ENCODE results near the gene KLF12. TPM values are rescaled to one million over a fixed set of nuclear protein-coding genes. Genes with fewer than 3 reads are reported as not detected.

KLF12 gene
- total and polyA plus RNA-seq, 2 experiments from 2014 or later = 6.4 to 7.7 TPM

GRCh38 chr13:74144269-74144668 is 10.1 kb upstream of the KLF12 start:
- no peaks in the 10 kb centered on the region for H3K79me2 ChIP-seq (replicated peaks; ENCODE audit: insufficient read depth)
- Mint-ChIP-seq H3K27me3 (ENCODE audit: insufficient read depth, low read depth, poor library complexity) (no peaks in the 10 kb centered on the region), H3K36me3 (ENCODE audit: low read depth) (no peaks in the 10 kb centered on the region), H3K4me3 (no peak overlapping the region), H3K4me1 (peaks cover 7% of the 10 kb centered on the region), H3K27ac (no peak overlapping the region), H3K9me3 (no peaks in the 10 kb centered on the region)
- no peaks in the 10 kb centered on the region for H4K20me1 ChIP-seq (replicated peaks; ENCODE audit: insufficient read depth)
- H2AFZ ChIP-seq = no peak overlapping the region
- H3K9me2 ChIP-seq (ENCODE audit: insufficient read depth) = no peaks in the 10 kb centered on the region
- no peak for ATAC-seq
- TF ChIP-seq EZH2phosphoT487 (IDR thresholded peaks at IDR 0.05; ENCODE audit: unreplicated experiment) (no peak), POLR2AphosphoS5 (IDR thresholded peaks at IDR 0.05; ENCODE audit: low read depth) (no peak), ZNF114 (CRISPR knock-in tag; IDR thresholded peaks at IDR 0.05) (no peak), ETS1 (IDR thresholded peaks at IDR 0.05) (no peak), CREB1 (CRISPR knock-in tag; IDR thresholded peaks at IDR 0.05; ENCODE audit: low read depth) (no peak), ZNF331 (CRISPR knock-in tag; IDR thresholded peaks at IDR 0.05; ENCODE audit: low read depth) (no peak), NANOG (IDR thresholded peaks at IDR 0.05; ENCODE audit: borderline replicate concordance) (no peak), REST (IDR thresholded peaks at IDR 0.05; ENCODE audit: unreplicated experiment) (no peak), STAT1 (IDR thresholded peaks at IDR 0.05; ENCODE audit: unreplicated experiment) (no peak), EZH2 (IDR thresholded peaks at IDR 0.05; ENCODE audit: low read depth, unreplicated experiment) (no peak), JUNB (IDR thresholded peaks at IDR 0.05; ENCODE audit: unreplicated experiment) (no peak)
- TF ChIP-seq, protein P1, sequence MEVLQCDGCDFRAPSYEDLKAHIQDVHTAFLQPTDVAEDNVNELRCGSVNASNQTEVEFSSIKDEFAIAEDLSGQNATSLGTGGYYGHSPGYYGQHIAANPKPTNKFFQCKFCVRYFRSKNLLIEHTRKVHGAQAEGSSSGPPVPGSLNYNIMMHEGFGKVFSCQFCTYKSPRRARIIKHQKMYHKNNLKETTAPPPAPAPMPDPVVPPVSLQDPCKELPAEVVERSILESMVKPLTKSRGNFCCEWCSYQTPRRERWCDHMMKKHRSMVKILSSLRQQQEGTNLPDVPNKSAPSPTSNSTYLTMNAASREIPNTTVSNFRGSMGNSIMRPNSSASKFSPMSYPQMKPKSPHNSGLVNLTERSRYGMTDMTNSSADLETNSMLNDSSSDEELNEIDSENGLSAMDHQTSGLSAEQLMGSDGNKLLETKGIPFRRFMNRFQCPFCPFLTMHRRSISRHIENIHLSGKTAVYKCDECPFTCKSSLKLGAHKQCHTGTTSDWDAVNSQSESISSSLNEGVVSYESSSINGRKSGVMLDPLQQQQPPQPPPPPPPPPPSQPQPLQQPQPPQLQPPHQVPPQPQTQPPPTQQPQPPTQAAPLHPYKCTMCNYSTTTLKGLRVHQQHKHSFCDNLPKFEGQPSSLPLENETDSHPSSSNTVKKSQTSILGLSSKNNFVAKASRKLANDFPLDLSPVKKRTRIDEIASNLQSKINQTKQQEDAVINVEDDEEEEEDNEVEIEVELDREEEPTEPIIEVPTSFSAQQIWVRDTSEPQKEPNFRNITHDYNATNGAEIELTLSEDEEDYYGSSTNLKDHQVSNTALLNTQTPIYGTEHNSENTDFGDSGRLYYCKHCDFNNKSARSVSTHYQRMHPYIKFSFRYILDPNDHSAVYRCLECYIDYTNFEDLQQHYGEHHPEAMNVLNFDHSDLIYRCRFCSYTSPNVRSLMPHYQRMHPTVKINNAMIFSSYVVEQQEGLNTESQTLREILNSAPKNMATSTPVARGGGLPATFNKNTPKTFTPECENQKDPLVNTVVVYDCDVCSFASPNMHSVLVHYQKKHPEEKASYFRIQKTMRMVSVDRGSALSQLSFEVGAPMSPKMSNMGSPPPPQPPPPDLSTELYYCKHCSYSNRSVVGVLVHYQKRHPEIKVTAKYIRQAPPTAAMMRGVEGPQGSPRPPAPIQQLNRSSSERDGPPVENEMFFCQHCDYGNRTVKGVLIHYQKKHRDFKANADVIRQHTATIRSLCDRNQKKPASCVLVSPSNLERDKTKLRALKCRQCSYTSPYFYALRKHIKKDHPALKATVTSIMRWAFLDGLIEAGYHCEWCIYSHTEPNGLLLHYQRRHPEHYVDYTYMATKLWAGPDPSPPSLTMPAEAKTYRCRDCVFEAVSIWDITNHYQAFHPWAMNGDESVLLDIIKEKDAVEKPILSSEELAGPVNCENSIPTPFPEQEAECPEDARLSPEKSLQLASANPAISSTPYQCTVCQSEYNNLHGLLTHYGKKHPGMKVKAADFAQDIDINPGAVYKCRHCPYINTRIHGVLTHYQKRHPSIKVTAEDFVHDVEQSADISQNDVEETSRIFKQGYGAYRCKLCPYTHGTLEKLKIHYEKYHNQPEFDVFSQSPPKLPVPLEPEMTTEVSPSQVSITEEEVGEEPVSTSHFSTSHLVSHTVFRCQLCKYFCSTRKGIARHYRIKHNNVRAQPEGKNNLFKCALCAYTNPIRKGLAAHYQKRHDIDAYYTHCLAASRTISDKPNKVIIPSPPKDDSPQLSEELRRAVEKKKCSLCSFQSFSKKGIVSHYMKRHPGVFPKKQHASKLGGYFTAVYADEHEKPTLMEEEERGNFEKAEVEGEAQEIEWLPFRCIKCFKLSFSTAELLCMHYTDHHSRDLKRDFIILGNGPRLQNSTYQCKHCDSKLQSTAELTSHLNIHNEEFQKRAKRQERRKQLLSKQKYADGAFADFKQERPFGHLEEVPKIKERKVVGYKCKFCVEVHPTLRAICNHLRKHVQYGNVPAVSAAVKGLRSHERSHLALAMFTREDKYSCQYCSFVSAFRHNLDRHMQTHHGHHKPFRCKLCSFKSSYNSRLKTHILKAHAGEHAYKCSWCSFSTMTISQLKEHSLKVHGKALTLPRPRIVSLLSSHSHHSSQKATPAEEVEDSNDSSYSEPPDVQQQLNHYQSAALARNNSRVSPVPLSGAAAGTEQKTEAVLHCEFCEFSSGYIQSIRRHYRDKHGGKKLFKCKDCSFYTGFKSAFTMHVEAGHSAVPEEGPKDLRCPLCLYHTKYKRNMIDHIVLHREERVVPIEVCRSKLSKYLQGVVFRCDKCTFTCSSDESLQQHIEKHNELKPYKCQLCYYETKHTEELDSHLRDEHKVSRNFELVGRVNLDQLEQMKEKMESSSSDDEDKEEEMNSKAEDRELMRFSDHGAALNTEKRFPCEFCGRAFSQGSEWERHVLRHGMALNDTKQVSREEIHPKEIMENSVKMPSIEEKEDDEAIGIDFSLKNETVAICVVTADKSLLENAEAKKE (CRISPR knock-in tag; IDR thresholded peaks at IDR 0.05) = no peak
- TF ChIP-seq, protein P2, sequence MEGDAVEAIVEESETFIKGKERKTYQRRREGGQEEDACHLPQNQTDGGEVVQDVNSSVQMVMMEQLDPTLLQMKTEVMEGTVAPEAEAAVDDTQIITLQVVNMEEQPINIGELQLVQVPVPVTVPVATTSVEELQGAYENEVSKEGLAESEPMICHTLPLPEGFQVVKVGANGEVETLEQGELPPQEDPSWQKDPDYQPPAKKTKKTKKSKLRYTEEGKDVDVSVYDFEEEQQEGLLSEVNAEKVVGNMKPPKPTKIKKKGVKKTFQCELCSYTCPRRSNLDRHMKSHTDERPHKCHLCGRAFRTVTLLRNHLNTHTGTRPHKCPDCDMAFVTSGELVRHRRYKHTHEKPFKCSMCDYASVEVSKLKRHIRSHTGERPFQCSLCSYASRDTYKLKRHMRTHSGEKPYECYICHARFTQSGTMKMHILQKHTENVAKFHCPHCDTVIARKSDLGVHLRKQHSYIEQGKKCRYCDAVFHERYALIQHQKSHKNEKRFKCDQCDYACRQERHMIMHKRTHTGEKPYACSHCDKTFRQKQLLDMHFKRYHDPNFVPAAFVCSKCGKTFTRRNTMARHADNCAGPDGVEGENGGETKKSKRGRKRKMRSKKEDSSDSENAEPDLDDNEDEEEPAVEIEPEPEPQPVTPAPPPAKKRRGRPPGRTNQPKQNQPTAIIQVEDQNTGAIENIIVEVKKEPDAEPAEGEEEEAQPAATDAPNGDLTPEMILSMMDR (conservative IDR thresholded peaks at IDR 0.05; ENCODE audit: low read depth in 2 of 2) = no peak
- H3K4me3 ChIP-seq = no peak overlapping the region
- no peak overlapping the region for H3K4me2 ChIP-seq
- no peaks in the 10 kb centered on the region for H3F3A ChIP-seq (replicated peaks; ENCODE audit: low read depth)
- no peaks in the 10 kb centered on the region for H3K36me3 ChIP-seq (ENCODE audit: insufficient read depth)
- H3K27ac ChIP-seq (ENCODE audit: low read depth) = no peak overlapping the region
- H3K4me1 ChIP-seq (ENCODE audit: insufficient read depth) = no peaks in the 10 kb centered on the region
- no peaks in the 10 kb centered on the region for H3K27me3 ChIP-seq (ENCODE audit: insufficient read depth)
- DNase-seq (ENCODE audit: low spot score) = no peak

All from GM23338 (cell line).